Breast epithelium (tissue), 4 donors: ENCODE results near the gene PTPRN2. TPM values are rescaled to one million over a fixed set of nuclear protein-coding genes. Genes with fewer than 3 reads are reported as not detected.
"Not testable (repeated sequence)": the region's sequence is repeated elsewhere in the genome, so short reads cannot be mapped to it uniquely, and the experiment has no call there.

Source experiments
- DNase-seq, 2 donors: peaks; one replicate each; pipeline ENCODE4 v3.0.0-alpha.2; 2019; ENCODE audit warnings: low spot score in 2 of 2
- H3K27ac ChIP-seq, 2 donors: fragments of 200-600 bp; sonication (generic) in 1 of 2; one replicate each; pipeline ENCODE4 v1.5.1; 2016 to 2019; ENCODE audit warnings: mild to moderate bottlenecking in 1 of 2
- H3K27me3 ChIP-seq, 2 donors: fragments of 200-600 bp; sonication (generic) in 1 of 2; one replicate each; pipeline versions ENCODE4 v1.5.1 to v1.6.0; 2017 to 2019; ENCODE audit warnings: control low read depth in 1 of 2, mild to moderate bottlenecking in 1 of 2
- H3K36me3 ChIP-seq: fragments of 200-600 bp; one replicate; pipeline ENCODE4 v1.5.1; 2019
- H3K4me1 ChIP-seq, 2 donors: fragments of 200-600 bp; sonication (generic); one replicate each; pipeline ENCODE4 v1.5.1; 2016 to 2019; ENCODE audit warnings: control low read depth in 1 of 2
- H3K4me3 ChIP-seq, 3 donors: fragments of 200-600 bp; sonication (generic); 1 replicate in 2 of 3; 2 replicates in 1 of 3; pipeline ENCODE4 v1.5.1; 2016 to 2019; ENCODE audit warnings: mild to moderate bottlenecking in 3 of 3, moderate library complexity in 2 of 3
- H3K9me3 ChIP-seq, 2 donors: fragments of 200-600 bp; sonication (generic) in 1 of 2; one replicate each; pipeline ENCODE4 v1.5.1; 2016 to 2019; ENCODE audit warnings: control low read depth in 1 of 2
- POLR2A ChIP-seq: fragments of 450-650 bp; IDR thresholded peaks from one replicate; pipeline ENCODE4 v1.6.1; 2016; ENCODE audit warnings: antibody characterized with exemption, mild to moderate bottlenecking, moderate library complexity
- POLR2AphosphoS5 ChIP-seq, 3 donors: sonication (generic); formaldehyde crosslinking; IDR thresholded peaks; one replicate each; pipeline ENCODE4 v1.6.1; 2017; ENCODE audit warnings: antibody characterized with exemption in 3 of 3
- intact Hi-C: fragments of 100-400 bp; cut with DNase I; formaldehyde crosslinking; loops from one replicate; pipeline ENCODE4 v1.15.1; 2023; ENCODE audit warnings: low total_unique reads
- total RNA-seq, 3 donors: library from RNA; depleted of rRNA; stranded (reverse); fragments of >200 nt; gene quantifications; one replicate each; pipeline ENCODE4 v1.1.0, GENCODE V29; 2016
- TF ChIP-seq, protein P1 (sequence below), 3 donors: fragments of 450-650 bp; IDR thresholded peaks; one replicate each; pipeline ENCODE4 v1.5.1; 2016 to 2017; ENCODE audit warnings: antibody characterized with exemption in 3 of 3, mild to moderate bottlenecking in 3 of 3, moderate library complexity in 3 of 3

The PTPRN2 gene
- total RNA-seq, 3 donors from 2014 or later = 1.6 to 2.2 (median 2.2) TPM

DNA sequence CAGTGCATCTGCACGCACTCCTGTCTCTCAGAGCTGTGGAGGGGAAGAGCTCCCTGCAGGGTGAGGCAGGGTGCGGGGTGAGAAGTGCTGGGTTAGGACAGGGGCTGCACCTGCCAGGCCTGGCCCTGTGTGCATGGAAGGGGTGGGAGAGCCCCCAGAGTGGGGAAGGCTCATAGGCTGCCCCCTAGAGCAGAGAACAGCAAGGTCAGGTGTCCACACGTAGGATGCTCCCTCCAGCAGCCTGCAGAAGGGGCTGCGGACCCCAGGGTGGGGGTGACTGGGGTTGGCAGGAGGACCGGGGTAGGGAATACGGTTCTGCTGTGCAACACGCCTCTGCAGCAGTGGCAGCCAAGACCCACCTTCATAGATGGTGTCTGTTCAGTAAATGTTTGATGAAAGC lies 208.6 kb downstream of the PTPRN2 start:
- peaks cover 0 to 23% of the 10 kb centered on the region in 2 donors for H3K27me3 ChIP-seq
- intact Hi-C loops = no loop called here
- TF ChIP-seq POLR2A (no peak), POLR2AphosphoS5 (IDR thresholded peaks at IDR 0.05) (no peak)
- TF ChIP-seq, protein P1, sequence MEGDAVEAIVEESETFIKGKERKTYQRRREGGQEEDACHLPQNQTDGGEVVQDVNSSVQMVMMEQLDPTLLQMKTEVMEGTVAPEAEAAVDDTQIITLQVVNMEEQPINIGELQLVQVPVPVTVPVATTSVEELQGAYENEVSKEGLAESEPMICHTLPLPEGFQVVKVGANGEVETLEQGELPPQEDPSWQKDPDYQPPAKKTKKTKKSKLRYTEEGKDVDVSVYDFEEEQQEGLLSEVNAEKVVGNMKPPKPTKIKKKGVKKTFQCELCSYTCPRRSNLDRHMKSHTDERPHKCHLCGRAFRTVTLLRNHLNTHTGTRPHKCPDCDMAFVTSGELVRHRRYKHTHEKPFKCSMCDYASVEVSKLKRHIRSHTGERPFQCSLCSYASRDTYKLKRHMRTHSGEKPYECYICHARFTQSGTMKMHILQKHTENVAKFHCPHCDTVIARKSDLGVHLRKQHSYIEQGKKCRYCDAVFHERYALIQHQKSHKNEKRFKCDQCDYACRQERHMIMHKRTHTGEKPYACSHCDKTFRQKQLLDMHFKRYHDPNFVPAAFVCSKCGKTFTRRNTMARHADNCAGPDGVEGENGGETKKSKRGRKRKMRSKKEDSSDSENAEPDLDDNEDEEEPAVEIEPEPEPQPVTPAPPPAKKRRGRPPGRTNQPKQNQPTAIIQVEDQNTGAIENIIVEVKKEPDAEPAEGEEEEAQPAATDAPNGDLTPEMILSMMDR (IDR thresholded peaks at IDR 0.05) = no peak
- no peak overlapping the region for H3K4me3 ChIP-seq
- H3K27ac ChIP-seq = no peak overlapping the region
- no peak for DNase-seq
- H3K36me3 ChIP-seq = no peaks in the 10 kb centered on the region
- H3K4me1 ChIP-seq = no peaks in the 10 kb centered on the region
- H3K9me3 ChIP-seq = peaks cover 8 to 12% of the 10 kb centered on the region in 2 donors

DNA sequence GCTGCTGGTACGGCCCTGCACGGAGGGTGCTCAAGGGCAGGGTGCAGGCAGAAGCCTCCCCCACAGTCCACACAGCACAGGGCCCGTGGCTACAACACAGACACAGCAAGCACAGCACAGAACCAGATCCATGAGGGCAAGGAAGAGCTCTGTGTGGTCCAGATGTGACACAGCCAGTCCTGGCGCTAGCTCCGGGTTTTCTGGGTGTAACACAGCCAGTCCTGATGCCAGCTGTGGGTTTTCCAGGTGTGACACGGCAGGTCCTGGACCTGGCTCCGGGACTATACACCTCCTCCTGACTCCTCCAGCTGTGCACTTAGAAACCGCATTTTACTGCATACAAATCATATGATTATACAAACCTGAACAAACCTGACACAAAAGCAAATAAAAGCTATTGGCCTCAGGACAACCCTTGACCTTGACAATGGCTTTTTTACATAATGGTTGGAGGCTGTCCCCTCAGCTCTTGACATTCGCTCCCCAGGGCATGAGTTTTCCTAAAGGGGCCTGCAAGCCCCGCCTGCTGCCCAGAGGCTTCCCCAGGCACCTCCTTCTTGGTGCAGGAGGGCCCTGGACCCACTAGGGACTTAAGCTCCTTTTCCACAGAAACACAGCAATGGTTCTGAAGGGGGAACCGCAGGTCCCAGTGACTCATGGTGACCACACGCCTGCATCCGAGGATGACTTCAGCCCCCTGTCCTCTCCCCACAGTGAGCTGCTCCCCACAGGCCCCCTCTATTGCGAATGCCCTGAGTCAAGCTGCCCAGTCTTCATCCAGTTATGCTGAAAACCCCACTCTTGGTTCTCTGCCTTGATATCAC lies 209.6 kb downstream of the PTPRN2 start:
- TF ChIP-seq, protein P1 (IDR thresholded peaks at IDR 0.05) = no peak
- TF ChIP-seq POLR2A (no peak), POLR2AphosphoS5 (IDR thresholded peaks at IDR 0.05) (no peak)
- Histone ChIP-seq H3K27me3 (peaks cover 0 to 23% of the 10 kb centered on the region in 2 donors), H3K4me3 (no peak overlapping the region), H3K4me1 (no peaks in the 10 kb centered on the region), H3K27ac (no peak overlapping the region), H3K36me3 (no peaks in the 10 kb centered on the region), H3K9me3 (peaks cover 8 to 12% of the 10 kb centered on the region in 2 donors)
- intact Hi-C loops = no loop called here
- DNase-seq = no peak

DNA sequence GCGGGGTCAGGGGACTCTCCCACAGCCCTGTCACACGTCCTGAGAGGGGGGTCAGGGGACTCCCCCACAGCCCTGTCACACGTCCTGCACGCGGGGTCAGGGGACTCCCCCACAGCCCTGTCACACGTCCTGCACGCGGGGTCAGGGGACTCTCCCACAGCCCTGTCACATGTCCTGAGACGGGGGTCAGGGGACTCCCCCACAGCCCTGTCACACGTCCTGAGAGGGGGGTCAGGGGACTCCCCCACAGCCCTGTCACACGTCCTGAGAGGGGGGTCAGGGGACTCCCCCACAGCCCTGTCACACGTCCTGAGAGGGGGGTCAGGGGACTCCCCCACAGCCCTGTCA lies 210.8 kb downstream of the PTPRN2 start:
- DNase-seq, H3K36me3 ChIP-seq, intact Hi-C loops, H3K4me1 ChIP-seq, H3K27ac ChIP-seq, H3K4me3 ChIP-seq: not testable (repeated sequence)
- Histone ChIP-seq H3K27me3 (peaks cover 0 to 21% of the 10 kb centered on the region in 2 donors), H3K9me3 (peaks cover 8 to 12% of the 10 kb centered on the region in 2 donors)

DNA sequence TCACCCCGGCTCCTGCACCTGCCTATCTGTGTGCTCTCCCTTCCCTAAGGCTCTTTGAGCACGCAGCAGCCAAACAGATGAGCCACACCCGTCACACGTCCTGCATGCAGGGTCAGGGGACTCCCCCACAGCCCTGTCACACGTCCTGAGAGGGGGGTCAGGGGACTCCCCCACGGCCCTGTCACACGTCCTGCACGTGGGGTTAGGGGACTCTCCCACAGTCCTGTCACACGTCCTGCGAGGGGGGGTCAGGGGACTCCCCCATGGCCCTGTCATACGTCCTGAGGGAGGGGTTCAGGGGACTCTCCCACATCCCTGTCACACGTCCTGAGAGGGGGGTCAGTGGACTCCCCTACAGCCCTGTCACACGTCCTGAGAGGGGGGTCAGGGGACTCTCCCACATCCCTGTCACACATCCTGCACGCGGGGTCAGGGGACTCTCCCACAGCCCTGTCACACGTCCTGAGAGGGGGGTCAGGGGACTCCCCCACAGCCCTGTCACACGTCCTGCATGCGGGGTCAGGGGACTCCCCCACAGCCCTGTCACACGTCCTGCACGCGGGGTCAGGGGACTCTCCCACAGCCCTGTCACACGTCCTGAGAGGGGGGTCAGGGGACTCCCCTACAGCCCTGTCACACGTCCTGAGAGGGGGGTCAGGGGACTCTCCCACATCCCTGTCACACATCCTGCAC lies 211.3 kb downstream of the PTPRN2 start:
- Histone ChIP-seq H3K27me3 (peaks cover 0 to 19% of the 10 kb centered on the region in 2 donors), H3K9me3 (peaks cover 8 to 12% of the 10 kb centered on the region in 2 donors)
- H3K4me3 ChIP-seq, H3K27ac ChIP-seq, intact Hi-C loops, H3K36me3 ChIP-seq, H3K4me1 ChIP-seq, DNase-seq: not testable (repeated sequence)

DNA sequence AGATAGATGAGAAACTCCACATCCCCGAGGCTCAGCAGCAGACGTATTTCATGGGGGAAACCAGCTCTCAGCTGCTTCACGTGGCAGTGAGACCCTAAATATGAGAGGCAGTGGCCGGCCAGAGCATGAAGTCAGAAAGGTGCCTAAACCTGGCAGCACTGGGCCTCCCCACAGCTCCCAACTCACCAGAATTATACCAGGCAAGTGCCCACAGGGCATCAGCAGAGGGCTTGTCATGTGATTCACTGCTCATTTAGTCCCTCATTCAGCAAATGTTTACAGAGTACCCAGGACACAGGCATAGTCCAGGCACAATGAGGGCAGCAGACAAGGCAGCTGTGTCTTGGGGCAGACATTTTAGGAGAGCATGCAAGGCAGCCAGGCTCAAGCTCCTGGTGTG lies 212.6 kb downstream of the PTPRN2 start:
- Histone ChIP-seq H3K27ac (no peak overlapping the region), H3K9me3 (peaks cover 0 to 4% of the 10 kb centered on the region in 2 donors), H3K27me3 (peaks cover 0 to 19% of the 10 kb centered on the region in 2 donors), H3K4me3 (no peak overlapping the region), H3K4me1 (no peaks in the 10 kb centered on the region), H3K36me3 (no peaks in the 10 kb centered on the region)
- TF ChIP-seq, protein P1 (IDR thresholded peaks at IDR 0.05) = no peak
- TF ChIP-seq POLR2AphosphoS5 (IDR thresholded peaks at IDR 0.05) = no peak
- no peak for TF ChIP-seq POLR2A
- intact Hi-C loops = no loop called here
- DNase-seq = no peak

DNA sequence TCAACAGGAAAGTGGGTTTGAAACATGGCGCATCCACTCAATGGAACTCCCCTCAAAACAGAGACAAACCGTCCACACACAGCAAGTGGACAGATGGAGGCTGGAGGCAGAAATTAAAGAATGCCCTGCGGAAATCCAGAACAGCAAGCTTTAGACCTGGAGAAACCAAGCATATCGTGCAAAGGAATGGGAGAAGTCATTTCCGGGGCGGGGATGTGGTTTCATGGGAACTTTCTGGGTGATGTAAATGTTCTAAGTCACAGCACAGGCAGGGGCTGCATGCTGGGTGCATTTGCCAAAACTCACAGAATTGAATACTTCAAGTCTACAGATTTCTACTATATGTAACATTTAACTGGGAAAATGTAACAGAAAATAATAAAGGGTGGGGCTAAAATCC lies 213.0 kb downstream of the PTPRN2 start:
- Histone ChIP-seq H3K27me3 (peaks cover 0 to 19% of the 10 kb centered on the region in 2 donors), H3K27ac (no peak overlapping the region), H3K9me3 (no peaks in the 10 kb centered on the region), H3K36me3 (no peaks in the 10 kb centered on the region), H3K4me3 (no peak overlapping the region), H3K4me1 (no peaks in the 10 kb centered on the region)
- DNase-seq = no peak
- intact Hi-C loops = no loop called here
- no peak for TF ChIP-seq POLR2AphosphoS5 (IDR thresholded peaks at IDR 0.05)
